ENCODE data around the gene CCDC187.
"Not testable (repeated sequence)": the region's sequence is repeated elsewhere in the genome, so short reads cannot be mapped to it uniquely, and the experiment has no call there.

The CCDC187 gene

DNA sequence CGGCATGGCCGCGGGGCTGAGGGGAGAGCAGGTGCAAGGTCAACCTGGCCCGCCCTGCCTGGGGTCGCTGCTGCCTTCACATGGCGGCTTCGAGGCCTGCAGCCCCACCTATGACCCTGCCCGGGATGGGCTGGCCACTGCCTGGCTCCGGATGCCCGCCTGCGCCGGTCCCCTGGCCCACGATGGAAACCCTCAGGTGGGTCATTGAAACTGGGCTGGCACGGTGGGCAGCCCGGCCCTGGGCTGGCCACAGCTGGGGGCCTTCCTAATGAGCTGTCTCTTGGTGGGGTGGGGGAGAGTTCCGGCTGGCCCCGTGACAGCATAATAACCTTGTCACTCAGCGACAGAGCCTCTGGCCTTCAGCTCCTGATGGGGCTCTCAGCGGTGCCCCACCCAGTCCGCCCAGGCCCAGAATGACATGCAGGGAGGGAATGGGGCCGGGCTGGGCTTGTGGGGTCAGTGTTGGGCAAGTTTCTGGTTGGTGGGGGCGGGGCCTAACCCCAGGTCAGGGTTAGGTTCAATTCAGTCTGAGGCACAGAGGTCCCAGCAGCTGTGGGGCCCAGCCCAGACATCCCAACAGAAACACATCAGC lies at the start of gene CCDC187:
Gene CCDC187, minus strand, starts transcription at position 270 of the 592 bp plus-strand sequence. Its CDS starts 264 bp downstream, at position 6.
- no peak for DNase-seq (ENCODE audit: low spot score)

DNA sequence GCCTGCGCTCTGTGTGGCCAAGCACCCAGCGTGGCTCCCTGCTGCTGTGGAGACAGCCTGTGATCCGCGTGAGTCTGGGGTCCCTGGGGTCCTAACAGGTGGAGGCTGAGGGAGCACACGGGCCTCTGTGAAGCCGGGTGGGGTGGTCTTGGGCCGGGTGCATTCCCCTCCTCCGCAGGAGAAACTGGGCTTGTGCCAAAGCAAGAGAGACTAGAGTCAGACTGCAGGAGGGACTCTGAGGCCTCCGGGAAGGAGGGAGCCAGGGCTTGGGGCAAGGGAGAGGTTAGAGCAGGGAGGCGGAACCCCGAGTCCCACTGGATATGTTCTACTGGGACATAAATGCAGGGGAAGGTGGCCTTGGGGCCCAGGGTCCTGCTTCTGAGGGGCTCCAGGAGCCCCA lies 49.2 kb upstream of the CCDC187 start:
- DNase-seq (ENCODE audit: low spot score) = no peak

DNA sequence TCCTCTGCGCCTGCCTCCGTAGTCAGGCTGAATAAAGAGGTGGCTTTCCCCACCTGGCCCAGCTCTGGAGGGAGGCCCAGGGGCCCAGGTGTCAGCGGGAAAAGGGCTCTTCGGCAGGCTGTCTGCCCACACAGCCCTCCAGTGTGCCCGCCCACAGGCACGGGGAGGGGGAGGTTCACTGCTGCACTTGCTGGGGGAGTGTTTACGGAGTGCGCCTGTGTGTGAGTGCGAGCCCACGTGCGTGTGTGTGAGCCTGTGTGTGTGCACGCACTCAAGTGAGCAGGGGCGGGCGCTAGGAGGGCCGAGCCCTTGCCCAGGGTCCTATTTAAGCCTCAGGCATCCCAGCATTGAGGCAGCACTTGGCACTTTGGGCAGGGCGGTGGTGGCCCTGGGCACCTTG lies 48.8 kb upstream of the CCDC187 start:
- no peak for DNase-seq (ENCODE audit: low spot score)

DNA sequence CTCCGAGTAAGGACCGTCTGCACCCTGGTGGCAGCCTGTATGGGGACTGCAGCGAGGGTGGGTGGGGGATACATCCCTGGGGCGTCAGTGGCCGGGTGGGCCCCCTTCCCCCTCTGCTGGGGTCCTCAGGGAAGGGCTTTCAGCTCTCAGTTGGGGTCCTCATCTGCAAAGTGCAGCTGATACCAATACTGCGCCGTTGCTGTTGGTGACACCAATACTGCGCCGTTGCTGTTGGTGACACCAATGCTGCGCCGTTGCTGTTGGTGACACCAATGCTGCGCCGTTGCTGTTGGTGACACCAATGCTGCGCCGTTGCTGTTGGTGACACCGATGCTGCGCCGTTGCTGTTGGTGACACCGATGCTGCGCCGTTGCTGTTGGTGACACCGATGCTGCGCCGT lies 48.0 kb upstream of the CCDC187 start:
- not testable (repeated sequence) for DNase-seq (ENCODE audit: low spot score)

DNA sequence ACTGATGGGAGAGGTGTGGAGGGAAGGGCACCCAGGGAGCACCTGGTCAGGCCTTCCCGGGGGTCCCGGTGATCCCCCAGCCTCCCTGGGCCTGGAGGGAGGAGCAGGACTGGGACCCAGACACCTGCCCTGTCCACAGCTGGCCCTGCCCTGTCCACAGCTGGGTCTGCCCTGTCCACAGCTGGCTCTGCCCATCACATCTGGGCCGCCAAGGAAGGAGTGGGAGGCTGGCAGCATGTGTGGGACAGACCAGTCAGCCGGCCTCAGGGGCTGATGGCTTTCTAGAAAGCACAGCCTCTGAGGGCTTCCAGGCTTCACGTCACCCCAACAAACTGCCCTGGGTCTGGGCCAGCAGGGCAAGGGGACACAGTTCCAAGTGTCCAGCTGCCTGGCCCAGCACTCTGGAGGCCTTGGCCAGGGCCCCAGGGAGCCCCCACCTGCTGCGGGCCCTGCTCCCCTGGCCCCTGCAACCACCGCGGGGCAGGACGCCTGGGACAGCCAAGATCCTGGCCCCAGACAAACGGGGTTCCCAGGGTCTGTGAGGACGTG lies 47.4 kb upstream of the CCDC187 start:
- DNase-seq (ENCODE audit: low spot score) = no peak

DNA sequence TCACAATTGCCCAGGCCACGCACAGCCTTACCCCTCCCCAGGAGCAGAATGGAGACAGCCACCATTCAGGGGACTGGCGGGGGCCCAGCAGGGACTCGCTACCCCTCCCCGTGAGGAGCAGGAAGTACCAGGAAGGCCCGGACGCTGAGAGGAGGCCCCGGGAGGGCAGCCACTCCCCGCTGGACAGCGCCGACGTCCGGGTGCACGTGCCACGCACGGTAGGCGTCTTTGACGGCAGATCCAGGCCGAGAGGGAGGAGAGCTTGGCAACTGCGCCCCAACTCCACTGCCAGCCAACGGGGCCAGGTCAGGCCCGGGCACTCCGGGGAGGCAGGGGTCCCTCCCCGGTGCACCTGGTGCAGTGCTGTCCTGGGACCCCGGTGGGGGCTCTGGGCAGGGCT lies 45.7 kb upstream of the CCDC187 start:
- no peak for DNase-seq (ENCODE audit: low spot score)

DNA sequence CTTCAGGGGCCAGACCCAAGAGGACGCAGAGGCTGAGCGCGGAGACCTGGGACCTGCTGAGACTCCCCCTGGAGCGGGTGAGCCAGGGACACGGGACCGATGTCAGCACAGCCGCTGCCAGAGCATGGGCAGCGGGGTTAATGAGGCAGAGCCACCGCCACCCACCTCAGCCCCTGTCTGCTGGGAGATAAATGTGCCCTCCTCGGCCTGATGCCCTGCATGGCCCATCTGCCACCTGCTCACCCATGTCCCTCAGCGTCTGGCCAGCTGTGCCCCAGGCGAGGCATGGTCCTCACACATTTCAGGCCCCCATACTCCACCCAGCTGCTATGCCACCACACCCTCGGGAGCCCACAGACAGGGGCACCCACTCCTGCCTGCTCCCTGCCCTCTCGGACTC lies 44.8 kb upstream of the CCDC187 start:
- no peak for DNase-seq (ENCODE audit: low spot score)

DNA sequence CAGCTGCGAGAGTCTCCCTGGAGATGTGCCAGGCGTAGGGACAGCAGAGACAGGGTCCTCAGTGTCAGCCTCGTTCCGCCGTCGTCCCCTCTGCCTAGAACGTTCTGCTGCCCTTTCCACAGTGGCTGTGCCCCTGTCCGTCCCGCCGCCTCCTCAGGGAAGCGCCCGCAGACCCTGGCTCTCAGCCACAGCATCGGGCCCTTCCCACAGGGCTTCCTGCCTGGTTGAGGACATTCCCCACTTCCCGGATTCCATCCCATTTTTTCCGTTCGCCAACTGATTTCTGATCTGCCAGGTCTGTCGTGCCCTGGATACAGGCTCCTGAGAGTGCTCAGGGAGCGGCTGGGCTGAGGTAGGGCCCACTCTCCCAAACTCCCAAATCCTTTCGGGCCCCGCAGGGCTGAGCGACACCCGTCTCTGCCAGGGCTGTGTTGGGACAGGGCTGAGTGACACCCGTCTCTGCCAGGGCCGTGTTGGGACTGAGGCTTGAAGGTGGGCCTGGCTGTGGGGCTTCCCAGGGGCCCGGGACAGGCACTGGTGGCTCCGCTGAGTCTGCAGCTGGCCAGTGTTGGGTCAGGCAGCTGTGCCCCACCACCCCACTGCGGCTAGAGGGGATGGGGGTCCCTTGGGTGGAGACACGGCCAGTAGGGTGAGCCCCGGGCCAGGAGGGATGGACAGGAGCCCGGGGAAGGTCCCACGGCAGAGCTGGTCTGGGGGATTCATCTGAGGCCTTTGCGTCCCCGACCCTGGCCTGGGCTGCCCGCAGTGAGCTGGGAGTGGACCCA lies 43.8 kb upstream of the CCDC187 start:
- no peak for DNase-seq (ENCODE audit: low spot score)

DNA sequence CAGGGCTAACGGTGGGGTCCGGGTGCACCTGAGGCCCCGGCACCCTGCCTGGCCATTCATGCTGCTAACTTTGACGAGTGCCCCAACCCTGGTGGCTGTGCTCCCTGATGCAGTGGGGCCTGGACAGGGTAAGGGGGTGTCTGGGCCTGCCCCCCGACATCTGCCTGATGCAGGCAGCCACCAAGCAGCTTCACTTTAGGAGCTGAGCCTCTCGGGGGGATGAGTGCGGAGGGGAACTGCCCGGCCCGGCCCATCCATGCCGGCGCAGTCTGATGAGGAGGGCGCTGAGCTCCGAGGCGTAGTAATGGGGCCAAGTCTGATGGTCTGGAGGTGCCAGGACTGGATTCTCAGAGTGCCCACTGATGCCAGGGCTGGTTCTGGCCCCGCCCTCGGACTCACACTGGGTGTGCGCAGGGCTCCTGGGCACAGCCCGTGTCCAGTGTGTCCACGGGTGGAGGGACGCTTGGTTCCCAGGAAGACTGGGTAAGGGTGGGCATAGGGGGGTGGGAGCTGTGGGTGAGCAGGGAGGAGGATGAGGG lies 43.1 kb upstream of the CCDC187 start:
- no peak for DNase-seq (ENCODE audit: low spot score)

DNA sequence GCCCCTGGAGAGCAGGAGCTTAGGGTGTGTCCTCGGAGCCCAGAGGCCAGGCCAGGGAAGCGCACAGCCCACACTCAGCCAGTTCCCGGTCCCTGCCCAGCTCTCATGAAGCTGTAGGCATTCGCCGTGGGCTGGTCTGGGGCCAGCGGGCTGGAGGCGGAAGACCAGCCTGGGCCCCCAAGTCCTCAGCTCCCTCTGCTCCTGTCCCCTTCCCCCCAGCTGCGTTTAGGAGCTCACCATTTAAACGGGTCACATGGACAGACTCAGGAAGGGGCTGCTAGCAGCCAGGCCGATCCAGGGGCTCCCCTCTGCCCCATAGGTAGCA lies 42.2 kb upstream of the CCDC187 start:
- no peak for DNase-seq (ENCODE audit: low spot score)

DNA sequence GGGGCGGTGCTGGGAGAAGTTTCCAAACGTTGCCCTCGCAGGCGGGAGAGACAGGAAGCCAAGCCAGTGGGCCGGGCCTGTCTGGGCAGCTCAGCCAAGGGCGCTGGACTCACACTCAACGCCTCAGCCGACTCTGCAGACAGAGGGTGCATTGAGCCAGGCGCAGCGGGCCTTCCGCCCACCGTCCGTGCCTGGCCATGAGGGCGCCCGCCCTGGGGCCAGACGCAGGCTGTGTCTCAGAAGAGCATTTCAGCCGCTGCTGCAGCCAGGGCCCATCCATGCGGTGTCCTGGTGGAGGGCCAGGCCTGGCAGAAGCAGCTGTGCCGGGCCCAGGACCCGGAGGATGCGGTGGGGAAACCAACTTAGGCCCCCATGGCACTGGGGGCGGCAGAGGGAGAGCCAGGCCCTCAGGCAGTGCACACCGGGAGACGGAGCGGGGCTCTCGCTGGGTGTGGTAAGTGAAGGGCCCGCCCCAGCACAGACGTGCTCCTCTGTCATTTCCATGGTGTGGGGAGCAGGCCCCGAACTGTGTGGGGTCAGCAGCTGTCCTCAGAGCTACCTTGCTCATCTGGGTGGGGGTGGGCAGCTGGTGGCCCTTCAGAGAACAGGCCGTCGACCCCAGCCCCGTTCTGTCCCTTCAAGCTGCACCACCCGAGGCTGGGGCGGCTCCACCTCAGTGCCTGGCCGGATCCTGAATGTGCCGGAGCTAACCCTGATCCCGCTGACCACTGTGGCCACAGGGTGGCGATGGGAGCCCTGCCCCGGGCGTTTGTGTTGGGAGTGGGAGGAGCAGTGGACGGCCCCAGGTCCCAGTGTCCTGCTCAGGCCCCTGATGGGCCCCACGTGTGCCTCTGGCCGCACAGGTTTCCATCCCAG lies 41.6 kb upstream of the CCDC187 start:
- DNase-seq (ENCODE audit: low spot score) = peak; percentile 90

DNA sequence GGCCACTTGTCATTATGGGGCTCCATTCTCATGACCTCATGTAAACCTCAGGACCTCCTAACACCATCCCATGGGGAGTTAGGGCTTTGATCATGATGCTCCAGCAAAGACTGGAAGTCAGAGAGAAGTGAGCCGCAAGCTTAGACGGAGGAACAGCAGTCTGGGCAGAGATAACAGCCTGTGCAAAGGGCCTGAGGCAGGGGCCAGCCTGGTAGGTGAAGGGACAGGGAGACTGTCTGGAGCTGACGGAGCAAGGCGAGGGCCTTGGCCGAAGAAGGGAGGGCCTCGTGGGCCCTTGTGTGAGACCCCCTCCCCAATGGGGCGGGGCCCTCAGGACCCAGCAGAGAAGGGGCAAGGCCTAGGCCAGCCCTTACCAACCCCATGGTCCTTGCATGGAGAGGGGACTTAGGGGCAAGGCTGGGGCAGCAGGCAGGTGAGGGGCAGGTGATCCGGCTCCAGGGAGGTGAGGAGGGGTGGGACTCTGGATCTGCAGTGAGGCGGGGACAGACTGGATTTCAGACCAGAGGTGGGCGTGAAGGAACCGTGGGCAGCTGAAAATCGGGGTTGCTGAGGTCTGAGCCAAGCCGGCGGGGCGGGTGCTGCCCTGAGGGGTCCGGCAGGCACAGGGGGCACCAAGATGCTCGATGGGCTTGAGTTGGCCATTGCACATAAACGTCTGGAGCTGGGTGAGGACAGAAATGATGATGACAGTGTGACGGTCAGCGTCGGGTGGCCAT lies 40.8 kb upstream of the CCDC187 start:
- no peak for DNase-seq (ENCODE audit: low spot score)

DNA sequence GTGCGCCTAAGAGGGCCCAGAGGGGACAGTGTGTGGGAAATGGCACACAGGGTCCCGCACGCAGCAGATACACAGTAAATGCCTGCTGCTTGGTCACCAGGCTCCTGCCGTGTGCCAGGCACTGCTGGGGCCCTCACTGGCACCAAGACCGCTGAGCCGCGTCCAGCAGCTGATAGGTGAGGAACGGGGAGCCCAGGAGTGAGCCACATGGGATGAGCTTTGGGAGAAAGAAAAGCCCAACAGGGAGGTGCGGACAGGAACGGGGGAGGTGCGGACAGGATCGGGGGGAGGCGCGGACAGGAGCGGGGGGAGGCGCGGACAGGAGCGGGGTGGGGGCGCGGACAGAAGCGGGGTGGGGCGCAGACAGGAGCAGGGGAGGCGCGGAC lies 40.0 kb upstream of the CCDC187 start:
- no peak for DNase-seq (ENCODE audit: low spot score)

DNA sequence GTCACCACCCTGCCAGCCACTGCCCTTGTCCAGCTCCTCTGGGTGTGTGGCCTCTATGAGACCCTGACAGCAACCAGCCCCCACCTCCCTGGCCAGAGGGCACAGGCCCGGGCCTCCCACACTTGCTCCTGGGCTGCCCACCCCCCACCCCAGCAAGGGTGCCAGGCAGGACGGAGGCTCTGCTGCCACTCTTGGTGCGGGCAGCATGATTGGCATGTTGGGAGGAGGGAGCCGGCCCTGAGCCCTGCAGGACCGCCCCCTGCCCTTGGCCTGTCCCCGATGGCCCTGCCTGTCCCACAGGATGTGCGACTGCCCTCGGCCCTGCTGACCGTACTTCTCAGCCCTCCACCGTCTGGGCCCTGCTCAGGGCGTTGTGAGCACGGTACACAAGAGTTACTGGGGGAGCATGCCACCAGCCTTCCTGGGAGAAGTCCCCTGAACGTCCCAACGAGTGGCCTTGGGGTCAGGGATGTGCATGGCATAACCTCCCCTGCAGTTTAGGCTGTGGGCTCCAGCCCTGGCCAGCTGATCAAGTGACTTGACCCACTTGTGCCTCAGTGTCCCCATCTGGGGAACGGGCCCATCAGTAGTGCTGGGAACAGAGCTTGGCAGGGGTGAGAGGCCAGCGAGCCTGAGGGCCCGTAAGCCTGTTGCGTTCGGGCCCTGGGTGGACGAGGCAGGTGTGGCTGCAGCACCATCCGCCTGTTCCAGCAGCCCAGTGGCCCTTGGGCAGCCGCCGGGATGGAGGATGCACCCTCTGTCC lies 39.4 kb upstream of the CCDC187 start:
- DNase-seq (ENCODE audit: low spot score) = no peak

DNA sequence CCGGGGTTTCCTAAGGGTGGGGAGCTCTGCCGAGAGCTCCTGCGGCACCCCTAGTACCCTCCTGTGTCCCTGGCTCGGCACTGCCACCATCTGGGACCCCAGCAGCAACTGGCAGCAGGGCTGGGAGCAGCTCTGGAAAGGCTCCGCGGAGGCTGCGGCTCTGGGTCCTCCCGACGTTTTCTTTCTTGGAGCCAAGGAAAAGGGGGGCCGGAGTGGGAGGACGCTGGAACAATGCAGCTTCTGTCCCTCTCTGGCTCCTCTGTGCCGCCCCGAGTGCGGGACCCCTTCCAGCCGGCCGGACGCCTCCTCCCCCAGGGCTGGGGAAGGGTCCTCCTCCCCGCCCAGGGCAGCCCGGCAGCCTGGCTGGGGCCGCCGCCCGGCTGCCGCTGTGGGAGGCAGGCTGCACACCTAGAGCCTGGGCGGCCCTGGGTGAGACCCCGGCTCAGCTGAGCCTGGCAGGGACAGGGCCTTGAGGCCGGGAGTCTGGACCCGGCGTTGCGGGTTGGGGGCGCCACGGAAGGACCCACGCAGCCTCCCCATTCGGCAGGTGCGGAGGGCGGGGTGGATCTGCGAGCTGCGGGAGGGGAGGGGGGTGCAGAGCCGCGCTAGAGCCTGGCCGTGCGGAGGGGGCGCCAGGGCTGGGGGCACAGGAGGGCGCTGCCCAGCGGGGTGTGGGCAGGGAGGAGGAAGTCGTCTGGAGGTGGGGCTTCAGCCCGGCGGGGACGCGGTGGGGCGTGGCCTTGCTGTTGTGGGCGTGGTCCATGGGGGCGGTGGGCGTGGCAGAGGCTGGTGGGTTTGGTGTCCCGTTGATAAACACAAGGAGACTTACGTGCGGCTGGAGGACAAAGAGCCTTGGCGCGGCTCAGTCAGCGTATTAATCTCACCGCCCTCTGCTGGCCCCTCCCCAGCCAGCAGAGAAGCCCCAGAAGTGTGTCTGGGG lies 38.6 kb upstream of the CCDC187 start:
- DNase-seq (ENCODE audit: low spot score) = peak; percentile 76

DNA sequence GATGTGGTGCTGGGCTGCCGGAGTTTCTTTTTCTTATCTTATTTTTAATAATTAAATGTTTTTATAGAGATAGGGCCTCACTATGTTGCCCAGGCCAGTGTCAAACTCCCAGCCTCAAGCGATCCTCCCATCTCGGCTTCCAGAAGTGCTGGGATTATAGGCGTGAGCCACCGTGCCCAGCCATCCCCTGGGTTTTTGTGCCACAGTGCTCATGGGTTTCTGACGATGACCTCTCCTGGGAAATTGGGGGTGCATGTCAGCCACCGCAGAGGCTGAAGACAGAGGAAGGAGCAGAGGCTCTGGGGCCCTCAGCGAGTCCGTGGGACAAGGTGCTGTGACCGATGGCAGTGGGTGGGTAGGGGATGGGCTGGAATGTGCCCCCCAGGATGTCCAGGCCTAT lies 37.9 kb upstream of the CCDC187 start:
- DNase-seq (ENCODE audit: low spot score) = no peak

DNA sequence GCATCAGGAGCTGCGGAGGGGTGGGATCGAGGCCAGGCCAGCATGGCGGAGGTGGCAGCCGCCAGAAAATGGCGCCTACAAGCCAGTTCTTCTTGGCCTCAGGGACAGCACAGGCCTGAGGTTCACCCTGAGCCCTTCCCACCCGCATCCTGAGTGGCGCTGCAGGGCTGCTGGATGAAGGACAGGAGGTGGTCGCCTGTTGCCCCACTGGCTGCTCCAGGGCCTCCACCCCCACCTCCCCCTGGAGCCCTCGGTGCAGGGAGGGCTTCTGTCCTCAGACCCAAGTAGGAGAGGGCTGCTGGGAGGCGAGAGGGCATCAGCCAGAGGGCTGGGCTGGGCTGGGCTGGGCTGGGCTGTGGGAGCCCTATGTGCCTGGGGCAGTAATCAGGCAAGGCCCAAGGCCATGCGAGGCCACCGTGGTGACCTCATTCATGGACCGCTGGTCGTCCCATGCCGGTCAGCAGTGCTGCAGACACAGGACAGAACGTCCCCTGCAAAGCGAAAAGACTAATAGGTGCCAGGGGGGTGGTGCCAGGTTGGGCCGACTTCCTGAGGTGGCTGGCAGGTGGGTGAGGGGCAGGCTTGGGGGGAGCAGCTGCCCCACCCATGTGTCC lies 37.3 kb upstream of the CCDC187 start:
- DNase-seq (ENCODE audit: low spot score) = no peak

DNA sequence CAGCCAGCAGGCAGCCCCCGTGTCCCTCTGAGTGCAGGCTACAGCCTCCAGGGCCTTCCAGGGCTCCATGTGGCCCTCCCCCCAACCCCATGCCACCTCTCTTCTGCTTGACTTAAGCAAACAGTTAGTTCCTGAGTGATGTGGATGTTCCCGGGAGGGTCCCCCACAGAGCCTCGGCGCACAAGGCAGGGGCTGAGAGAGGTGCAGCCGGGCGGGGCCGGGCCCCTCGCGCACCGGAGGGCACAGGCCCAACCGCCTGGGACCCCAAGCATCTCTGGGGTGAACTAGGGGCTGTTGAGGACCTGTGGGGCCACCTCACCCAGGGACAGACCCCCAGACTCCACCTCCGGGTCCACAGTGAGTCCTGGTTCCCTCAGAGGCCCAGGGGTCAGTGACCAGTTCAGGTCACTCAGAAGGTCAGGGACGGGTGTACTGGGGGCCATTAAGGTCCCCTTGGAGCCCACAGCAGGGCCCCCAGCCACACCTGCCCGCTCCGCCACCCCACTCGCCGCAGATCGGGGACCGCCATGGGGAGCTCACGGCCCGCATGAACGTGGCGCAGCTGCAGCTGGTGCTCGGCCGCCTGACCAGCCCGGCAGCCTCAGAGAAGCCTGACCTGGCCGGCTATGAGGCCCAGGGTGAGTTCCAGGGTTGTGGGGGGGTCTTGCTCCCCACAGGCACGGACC lies 36.6 kb upstream of the CCDC187 start:
- DNase-seq (ENCODE audit: low spot score) = no peak

DNA sequence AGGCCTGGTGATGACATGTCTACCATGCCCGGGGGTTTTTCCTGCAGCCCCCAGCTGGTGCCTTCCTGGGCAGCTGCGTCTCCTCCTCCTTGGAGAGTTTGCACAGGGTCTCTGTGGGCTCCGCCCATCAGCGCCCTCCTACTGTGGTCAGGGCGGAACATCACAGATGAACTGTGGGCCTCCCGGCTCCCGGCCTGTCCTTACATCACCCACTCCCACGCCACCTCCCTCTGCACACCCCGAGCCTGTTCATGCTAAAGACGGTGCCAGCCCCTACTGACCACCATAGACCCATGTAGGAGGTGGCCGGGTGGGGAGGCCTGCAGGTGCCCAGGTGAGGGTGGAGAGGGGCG lies 36.0 kb upstream of the CCDC187 start:
- DNase-seq (ENCODE audit: low spot score) = no peak
